NB4 (cell line): ENCODE results near the gene PGBD5.

Experiments used
- DNase-seq: peaks from one replicate; pipeline ENCODE4 v3.0.0; 2010; ENCODE audit warnings: low read depth
- H3K4me3 ChIP-seq: one replicate; pipeline ENCODE4 v1.5.1; 2011; ENCODE audit warnings: mild to moderate bottlenecking, low read depth, low read length, moderate library complexity
- MYC ChIP-seq: IDR thresholded peaks from 2 replicates; pipeline ENCODE4 v1.6.1; 2011; ENCODE audit warnings: low read depth, low read length
- POLR2A ChIP-seq: IDR thresholded peaks from 2 replicates; pipeline ENCODE4 v1.6.1; 2011; ENCODE audit warnings: mild to moderate bottlenecking; ENCODE audit not compliant: insufficient read length; ENCODE audit errors: extremely low read depth
- TF ChIP-seq, protein P1 (sequence below): IDR thresholded peaks from one replicate; pipeline ENCODE4 v1.5.1; 2012; ENCODE audit warnings: low read depth, low read length
- TF ChIP-seq, protein P2 (sequence below): IDR thresholded peaks from 2 replicates; pipeline ENCODE4 v1.6.1; 2011; ENCODE audit warnings: low read depth, low read length

Gene PGBD5

DNA sequence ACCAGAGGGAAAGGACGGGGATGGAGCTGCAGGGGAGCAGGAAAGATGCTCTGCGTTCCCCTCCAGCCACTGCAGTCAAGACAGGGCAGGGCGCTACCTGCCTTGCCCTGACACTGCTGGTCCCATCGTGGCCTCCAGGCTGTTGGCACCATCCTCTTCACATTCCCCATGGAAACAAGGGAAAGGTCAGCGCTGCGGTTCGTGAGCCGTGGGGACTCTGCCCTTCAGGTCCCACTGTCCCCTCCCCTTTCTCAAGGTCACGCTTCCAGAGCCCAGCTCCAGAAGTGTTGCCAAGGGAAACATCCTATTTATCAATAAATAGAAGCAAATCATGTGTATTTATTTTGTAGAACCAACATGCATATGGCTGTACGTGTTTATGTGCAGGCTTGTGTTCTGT lies 56.0 kb downstream of the PGBD5 start:
- TF ChIP-seq, protein P1, sequence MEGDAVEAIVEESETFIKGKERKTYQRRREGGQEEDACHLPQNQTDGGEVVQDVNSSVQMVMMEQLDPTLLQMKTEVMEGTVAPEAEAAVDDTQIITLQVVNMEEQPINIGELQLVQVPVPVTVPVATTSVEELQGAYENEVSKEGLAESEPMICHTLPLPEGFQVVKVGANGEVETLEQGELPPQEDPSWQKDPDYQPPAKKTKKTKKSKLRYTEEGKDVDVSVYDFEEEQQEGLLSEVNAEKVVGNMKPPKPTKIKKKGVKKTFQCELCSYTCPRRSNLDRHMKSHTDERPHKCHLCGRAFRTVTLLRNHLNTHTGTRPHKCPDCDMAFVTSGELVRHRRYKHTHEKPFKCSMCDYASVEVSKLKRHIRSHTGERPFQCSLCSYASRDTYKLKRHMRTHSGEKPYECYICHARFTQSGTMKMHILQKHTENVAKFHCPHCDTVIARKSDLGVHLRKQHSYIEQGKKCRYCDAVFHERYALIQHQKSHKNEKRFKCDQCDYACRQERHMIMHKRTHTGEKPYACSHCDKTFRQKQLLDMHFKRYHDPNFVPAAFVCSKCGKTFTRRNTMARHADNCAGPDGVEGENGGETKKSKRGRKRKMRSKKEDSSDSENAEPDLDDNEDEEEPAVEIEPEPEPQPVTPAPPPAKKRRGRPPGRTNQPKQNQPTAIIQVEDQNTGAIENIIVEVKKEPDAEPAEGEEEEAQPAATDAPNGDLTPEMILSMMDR = no peak
- no peak for TF ChIP-seq MYC
- TF ChIP-seq POLR2A = no peak
- TF ChIP-seq, protein P2, sequence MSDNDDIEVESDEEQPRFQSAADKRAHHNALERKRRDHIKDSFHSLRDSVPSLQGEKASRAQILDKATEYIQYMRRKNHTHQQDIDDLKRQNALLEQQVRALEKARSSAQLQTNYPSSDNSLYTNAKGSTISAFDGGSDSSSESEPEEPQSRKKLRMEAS = no peak
- H3K4me3 ChIP-seq = no peak overlapping the region
- DNase-seq = no peak

DNA sequence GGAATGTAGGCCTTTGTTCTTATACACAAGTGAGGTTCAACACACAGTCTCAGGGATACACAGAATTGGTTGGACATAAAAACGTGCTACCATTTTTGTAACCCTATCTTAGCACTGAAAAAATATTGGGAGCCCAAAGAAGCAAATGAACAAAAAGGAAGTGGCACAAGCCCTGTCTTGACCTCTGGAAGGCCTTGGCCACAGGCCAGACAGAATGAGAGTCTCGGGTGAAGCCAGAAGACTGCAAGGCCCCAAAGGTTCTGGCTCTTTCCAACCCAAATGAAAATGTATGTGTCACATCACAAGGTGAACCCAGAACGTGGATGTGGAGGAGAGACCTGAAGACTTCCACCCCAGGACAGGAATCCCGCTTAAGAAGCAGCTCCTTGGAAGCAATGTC lies 57.3 kb downstream of the PGBD5 start:
- no peak for DNase-seq
- TF ChIP-seq, protein P2 = no peak
- TF ChIP-seq POLR2A (no peak), MYC (no peak)
- TF ChIP-seq, protein P1 = no peak
- no peak overlapping the region for H3K4me3 ChIP-seq

GRCh38 chr1:230368363-230368762 lies 57.8 kb downstream of the PGBD5 start:
- H3K4me3 ChIP-seq = no peak overlapping the region
- TF ChIP-seq, protein P2 = no peak
- TF ChIP-seq, protein P1 = no peak
- TF ChIP-seq MYC = no peak
- TF ChIP-seq POLR2A = no peak
- no peak for DNase-seq

GRCh38 chr1:230366504-230366915 lies 59.6 kb downstream of the PGBD5 start:
- H3K4me3 ChIP-seq = no peak overlapping the region
- TF ChIP-seq, protein P1 = no peak
- TF ChIP-seq POLR2A (no peak), MYC (no peak)
- TF ChIP-seq, protein P2 = no peak
- peak; percentile 20 for DNase-seq

DNA sequence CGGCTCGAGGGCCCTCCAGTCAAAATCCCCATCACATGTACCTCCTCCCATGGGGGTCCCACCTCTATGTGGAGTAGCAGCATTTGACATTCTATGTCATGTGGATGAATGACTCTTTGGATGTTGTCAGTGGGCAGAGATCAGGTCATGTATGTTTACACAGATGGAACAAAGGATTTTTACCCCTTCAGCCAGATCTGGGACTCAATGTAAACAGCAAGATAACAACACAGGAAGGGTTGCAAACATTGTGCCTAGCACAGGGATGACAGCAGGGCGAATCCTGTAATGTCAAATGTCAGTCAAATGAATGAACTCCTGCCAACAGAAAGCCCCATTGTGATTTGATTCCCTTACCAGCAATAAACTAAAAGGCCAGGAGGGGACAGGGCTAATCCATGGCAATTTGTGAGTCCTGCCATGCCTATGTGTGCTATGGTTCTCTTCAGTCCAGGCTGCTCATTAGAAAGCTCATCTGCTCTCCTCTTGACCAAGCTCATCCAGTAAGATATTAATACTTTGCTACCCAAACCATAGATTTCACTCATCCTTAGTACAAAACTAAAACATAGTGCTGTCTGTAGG lies 60.3 kb downstream of the PGBD5 start:
- TF ChIP-seq, protein P1 = no peak
- TF ChIP-seq POLR2A = no peak
- TF ChIP-seq, protein P2 = no peak
- no peak for TF ChIP-seq MYC
- H3K4me3 ChIP-seq = no peak overlapping the region
- peak; percentile 16 for DNase-seq
